Measurements from ENCODE around the gene CDCA4. TPM values are rescaled to one million over a fixed set of nuclear protein-coding genes. Genes with fewer than 3 reads are reported as not detected.

Gene CDCA4
- total RNA-seq, 1 donor from 2014 or later, result 15.2 TPM

GRCh38 chr14:104965561-104966231 lies 55.2 kb downstream of the CDCA4 start:
- no peak for DNase-seq (ENCODE audit: extremely low spot score in 2 of 2)
- Histone ChIP-seq H3K9me3 (no peaks in the 10 kb centered on the region), H3K27ac (peak overlapping the region; percentile 99), H3K36me3 (no peaks in the 10 kb centered on the region), H3K4me3 (no peak overlapping the region), H3K27me3 (no peaks in the 10 kb centered on the region), H3K4me1 (peaks cover 44% of the 10 kb centered on the region)
- intact Hi-C loops (cut with DNase I), result loop anchor here (5.0 kb wide), 1 partner anchor 33 kb away; no protein-coding TSS in a partner anchor
- TF ChIP-seq POLR2AphosphoS5 (IDR thresholded peaks at IDR 0.05; ENCODE audit: insufficient read depth in 1 of 2, low read depth in 1 of 2) (no peak), POLR2A (IDR thresholded peaks at IDR 0.05) (no peak), CTCF (IDR thresholded peaks at IDR 0.05) (no peak)

- Histone ChIP-seq H3K27me3 (no peaks in the 10 kb centered on the region), H3K9me3 (no peaks in the 10 kb centered on the region), H3K4me3 (no peak overlapping the region), H3K36me3 (no peaks in the 10 kb centered on the region), H3K27ac (no peak overlapping the region), H3K4me1 (peaks cover 38% of the 10 kb centered on the region)
- no peak for TF ChIP-seq CTCF (IDR thresholded peaks at IDR 0.05)
- TF ChIP-seq POLR2A (IDR thresholded peaks at IDR 0.05), result no peak
- intact Hi-C loops (cut with DNase I), result no loop called here
- DNase-seq (ENCODE audit: extremely low spot score in 2 of 2), result no peak
These were observed 56.3 kb downstream of the CDCA4 start for GRCh38 chr14:104964546-104964945.

Other genes starting within 250 kb of the CDCA4 start
- 92.8 TPM for gene AKT1, start 225.3 kb downstream of the CDCA4 start, total RNA-seq
- gene ZBTB42, start 220.0 kb downstream of the CDCA4 start, total RNA-seq, result 7.6 TPM
- 17.9 TPM for gene CEP170B, start 155.8 kb downstream of the CDCA4 start, total RNA-seq
- gene PLD4, start 96.2 kb downstream of the CDCA4 start, total RNA-seq, result not detected
- 180 TPM for gene AHNAK2, start 42.7 kb downstream of the CDCA4 start, total RNA-seq
- gene CLBA1, start 35.3 kb downstream of the CDCA4 start, total RNA-seq, result 4.7 TPM
- 9.1 TPM for gene GPR132, start 44.3 kb upstream of the CDCA4 start, total RNA-seq
- 17.7 TPM for gene JAG2, start 147.7 kb upstream of the CDCA4 start, total RNA-seq
- 11.0 TPM for gene NUDT14, start 160.2 kb upstream of the CDCA4 start, total RNA-seq
- 45.9 TPM for gene BTBD6, start 227.4 kb upstream of the CDCA4 start, total RNA-seq

All from vagina (tissue), 2 donors.